T-helper 2 cell treated with Interferon-gamma antibody and Interleukin-4, amounts not matched to agents 100 ng/mL and 5 ng/mL, for 36 hours (primary cell): ENCODE data around the gene STX8. TPM values are rescaled to one million over a fixed set of nuclear protein-coding genes. Genes with fewer than 3 reads are reported as not detected.

Experiments
- intact Hi-C: fragments of 100-400 bp; cut with micrococcal nuclease; formaldehyde crosslinking; loops from one replicate; pipeline ENCODE4 v1.15.1; 2023
- total RNA-seq: library from RNA; stranded (reverse); gene quantifications from 2 replicates; pipeline ENCODE4 v1.2.3, GENCODE V29; 2022

The STX8 gene
- total RNA-seq, 1 donor from 2014 or later: 70.9 TPM

- intact Hi-C loops: no loop called here
Measured at GRCh38 chr17:9231449-9232154, 344.0 kb downstream of the STX8 start.

- intact Hi-C loops: no loop called here
Measured at GRCh38 chr17:9230861-9231260, 344.8 kb downstream of the STX8 start.

GRCh38 chr17:9230346-9230745, 345.3 kb downstream of the STX8 start:
- intact Hi-C loops: no loop called here

GRCh38 chr17:9229826-9230201, 345.8 kb downstream of the STX8 start:
- intact Hi-C loops: no loop called here

- intact Hi-C loops: no loop called here
Measured at GRCh38 chr17:9229160-9229825, 346.3 kb downstream of the STX8 start.

- intact Hi-C loops: no loop called here
Measured at GRCh38 chr17:9228408-9229159, 347.0 kb downstream of the STX8 start.

- intact Hi-C loops: no loop called here
Measured at GRCh38 chr17:9227819-9228407, 347.7 kb downstream of the STX8 start.

- intact Hi-C loops: no loop called here
Measured at GRCh38 chr17:9226794-9227135, 348.9 kb downstream of the STX8 start.

- intact Hi-C loops: no loop called here
Measured at GRCh38 chr17:9226130-9226793, 349.4 kb downstream of the STX8 start.

GRCh38 chr17:9225305-9226101, 350.1 kb downstream of the STX8 start:
- intact Hi-C loops: no loop called here

GRCh38 chr17:9224485-9224884, 351.1 kb downstream of the STX8 start:
- intact Hi-C loops: no loop called here

- intact Hi-C loops: no loop called here
Measured at GRCh38 chr17:9223531-9223930, 352.1 kb downstream of the STX8 start.

- intact Hi-C loops: no loop called here
Measured at GRCh38 chr17:9221922-9222180, 353.8 kb downstream of the STX8 start.

- intact Hi-C loops: no loop called here
Measured at GRCh38 chr17:9221147-9221921, 354.3 kb downstream of the STX8 start.

- intact Hi-C loops: no loop called here
Measured at GRCh38 chr17:9220398-9221146, 355.0 kb downstream of the STX8 start.

- intact Hi-C loops: no loop called here
Measured at GRCh38 chr17:9219631-9220397, 355.8 kb downstream of the STX8 start.

GRCh38 chr17:9218911-9219310, 356.7 kb downstream of the STX8 start:
- intact Hi-C loops: no loop called here

GRCh38 chr17:9218064-9218635, 357.5 kb downstream of the STX8 start:
- intact Hi-C loops: no loop called here
